GM10847 (cell line): Measurements from ENCODE around the gene USPL1.

Experiments used
- POLR2A ChIP-seq: IDR thresholded peaks from 2 replicates; pipeline ENCODE4 v1.6.1; 2011; ENCODE audit not compliant: insufficient read length; ENCODE audit errors: extremely low read depth

USPL1 gene

DNA sequence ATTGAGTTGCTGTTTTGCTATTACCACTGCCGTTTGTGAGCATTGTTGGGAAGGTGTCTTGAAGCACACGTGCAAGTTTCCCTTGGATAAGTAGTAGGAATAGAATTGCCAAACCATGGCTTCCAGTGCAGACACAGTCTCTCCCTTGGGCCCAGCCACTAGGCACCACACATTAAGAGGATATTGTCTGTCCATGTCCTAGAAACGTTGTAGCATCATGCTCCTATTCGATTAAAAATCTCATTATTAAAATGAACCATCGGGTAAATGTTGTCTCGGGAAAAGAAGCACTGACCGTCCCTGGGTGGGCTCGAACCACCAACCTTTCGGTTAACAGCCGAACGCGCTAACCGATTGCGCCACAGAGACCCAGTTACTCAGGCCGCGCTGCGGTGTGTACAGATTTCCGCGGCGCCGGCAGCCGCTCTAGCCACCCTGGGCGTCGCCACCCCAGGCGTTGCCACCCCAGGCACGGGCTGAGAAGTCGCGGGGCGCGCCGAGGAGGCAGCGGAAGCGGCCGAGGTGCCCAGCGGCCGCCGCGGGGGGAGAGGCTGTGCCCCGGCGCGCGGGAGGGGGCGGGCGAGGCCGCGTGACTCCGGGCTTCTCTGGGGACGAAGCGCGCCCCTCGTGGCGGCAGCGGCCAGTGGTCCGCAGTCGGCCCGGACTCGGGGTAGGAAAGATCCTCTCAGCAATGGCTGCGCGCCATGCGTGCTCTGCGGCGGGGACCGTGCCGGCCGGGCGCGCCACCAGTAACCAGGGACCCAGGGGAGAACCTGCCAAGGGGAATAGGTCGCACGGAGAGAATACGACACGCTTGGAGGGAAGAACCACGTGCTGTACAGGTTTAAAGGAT is 56.2 kb downstream of the USPL1 start:
- no peak for TF ChIP-seq POLR2A

DNA sequence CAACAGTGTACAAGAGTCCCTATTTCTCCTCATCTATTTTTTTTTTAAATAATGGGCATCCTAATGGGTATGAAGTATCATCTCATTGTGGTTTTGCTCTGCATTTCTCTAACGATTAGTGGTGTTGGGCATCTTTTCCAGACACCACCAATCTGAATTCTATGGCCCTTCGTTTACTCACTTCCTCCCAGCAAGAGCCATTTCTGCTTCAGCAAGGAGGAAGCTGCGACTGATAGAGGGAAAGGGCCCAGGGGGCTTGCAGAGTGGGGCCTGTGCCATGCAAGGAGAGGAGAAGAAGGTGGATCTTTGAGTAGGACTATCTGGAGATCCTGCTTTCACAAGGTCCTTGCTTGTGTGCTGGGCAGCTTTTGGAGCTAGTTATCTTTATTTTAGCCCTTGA is 58.0 kb downstream of the USPL1 start:
- TF ChIP-seq POLR2A: no peak

DNA sequence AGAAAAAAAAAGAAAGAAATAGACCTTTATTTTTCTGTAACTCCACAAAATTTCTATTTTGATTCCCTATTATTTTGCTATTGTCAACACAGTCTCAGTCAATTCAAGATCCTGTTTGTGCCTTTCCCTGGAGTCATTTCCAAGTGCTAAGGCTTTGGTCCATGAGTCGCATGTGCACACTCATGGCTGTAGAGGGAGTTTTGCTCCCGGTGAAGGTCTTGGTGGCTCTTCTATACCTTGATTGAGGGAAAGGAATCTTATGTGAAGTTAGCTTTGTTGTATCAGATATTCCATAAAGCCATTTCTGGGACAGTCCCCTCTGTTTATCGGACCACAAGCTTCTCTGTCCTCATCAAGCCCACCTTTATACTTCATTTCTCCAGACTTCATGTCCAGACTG is 59.0 kb downstream of the USPL1 start:
- TF ChIP-seq POLR2A: no peak

DNA sequence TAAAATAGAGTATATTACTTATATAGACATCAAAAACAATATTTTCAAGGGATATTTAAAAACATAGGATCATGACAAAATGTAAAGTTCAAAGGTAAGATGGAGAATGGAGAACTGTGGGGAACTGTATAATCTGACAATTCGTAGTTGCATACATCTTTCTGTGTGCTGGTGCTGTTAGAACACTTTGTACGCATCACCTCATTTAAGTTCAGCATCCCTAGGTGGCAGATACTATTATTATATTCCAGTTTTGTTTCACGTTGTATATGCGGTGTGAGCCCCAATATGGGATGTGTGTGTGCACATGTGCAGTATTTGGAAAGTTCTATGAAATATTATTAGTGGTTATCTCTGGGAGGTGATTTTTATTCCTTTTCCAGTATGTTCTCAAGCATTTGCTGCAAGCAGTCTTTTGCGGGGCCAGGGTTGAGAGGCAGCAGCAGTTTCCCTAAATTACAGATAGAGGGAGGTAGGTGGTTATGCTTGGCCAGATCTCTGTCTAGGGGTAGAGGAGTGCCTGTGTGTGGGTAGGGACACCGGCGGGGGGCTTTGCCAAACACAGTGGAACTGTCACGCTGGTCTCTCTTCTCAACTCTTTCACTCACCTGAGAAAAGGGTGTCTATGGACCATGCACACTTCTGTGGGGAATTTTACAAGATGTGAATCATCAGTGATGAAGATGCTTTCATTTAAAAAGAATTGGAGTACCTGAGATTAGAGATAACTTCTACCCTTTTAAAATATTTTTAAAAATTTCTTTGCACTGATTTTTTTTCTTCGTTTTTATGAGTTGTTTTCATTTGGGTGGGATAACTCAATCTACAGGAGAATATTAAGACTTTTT is 62.0 kb downstream of the USPL1 start:
- TF ChIP-seq POLR2A: no peak

DNA sequence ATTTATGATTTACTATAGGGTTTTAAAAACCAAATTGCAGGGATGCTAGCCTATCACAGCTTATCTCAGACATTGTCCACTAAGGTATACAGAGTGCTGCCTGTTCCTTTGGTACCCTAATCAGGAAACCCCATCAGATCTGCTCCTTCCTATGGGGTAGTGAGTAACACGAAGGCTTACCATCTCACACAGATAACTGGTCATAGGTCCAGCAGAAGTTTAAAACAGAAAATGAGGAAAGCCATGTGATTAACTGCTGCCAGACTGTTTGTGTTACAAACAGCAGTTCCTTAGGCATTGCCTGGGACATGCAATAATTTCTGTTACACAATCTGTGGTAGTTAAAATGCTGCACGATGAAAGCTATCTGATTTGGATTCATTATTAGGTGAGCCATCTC is 64.1 kb downstream of the USPL1 start:
- no peak for TF ChIP-seq POLR2A

DNA sequence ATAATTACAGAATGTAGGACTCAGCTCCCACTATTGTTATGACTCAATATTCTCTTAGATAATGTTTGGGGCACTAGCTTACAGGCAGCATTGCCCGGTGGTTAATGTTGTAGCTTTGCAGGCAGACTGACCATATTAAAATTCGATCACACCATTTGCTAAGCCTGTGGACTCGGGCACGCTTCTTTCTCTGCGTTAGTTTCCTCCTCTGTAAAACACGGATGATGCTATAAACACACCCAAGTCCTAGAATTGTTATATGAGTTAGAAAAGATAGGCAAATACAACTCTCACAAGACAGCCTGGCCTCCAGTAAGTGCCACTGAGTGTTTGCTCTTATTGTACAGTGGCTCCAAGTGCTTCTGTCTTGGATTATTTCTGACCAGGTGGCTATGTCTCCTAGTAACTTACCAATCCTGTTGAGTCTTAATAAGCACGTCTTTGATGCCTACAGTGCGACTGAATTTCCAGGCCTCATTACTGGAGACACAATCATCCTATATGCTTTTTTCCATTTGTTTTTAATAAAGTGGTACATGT is 67.7 kb downstream of the USPL1 start:
- TF ChIP-seq POLR2A: no peak

DNA sequence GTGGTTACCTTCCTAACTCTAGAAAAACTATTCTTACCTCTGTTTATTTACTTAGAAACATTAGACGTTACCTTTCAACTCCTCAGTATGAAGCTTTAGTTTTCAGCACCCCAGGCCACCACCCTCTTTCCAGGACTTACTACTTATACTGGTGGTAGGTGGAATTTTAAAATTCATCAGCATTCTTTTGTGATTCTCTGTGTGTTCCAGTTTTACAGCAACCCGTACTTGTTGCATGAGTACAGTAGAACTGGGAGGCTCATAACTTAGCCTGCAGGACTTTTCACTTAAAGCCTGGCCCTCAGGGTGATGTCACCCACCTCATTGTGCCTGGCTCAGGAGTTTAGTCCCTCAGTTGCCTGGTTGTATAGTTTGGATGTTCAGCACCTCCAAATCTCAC is 68.3 kb downstream of the USPL1 start:
- no peak for TF ChIP-seq POLR2A

DNA sequence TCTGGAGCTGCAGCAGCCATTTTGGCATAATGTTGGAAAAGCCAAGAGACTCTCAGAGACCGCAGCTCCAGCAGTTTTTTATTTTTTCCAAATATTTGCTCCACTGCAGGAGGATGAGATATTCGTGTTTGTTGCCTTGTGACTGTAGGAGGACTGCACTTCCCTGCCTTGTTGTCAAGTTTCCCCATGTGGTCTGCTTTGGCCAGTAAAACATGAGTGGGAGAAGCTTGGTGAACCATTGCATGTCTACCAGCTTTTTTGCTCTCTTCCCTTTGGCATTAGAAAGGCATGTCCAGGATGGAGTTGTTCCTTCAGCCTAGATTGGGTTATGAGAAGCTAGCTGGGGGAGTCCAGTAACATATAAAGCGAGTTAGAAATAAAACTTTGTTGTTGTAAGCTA is 69.9 kb downstream of the USPL1 start:
- TF ChIP-seq POLR2A: no peak

DNA sequence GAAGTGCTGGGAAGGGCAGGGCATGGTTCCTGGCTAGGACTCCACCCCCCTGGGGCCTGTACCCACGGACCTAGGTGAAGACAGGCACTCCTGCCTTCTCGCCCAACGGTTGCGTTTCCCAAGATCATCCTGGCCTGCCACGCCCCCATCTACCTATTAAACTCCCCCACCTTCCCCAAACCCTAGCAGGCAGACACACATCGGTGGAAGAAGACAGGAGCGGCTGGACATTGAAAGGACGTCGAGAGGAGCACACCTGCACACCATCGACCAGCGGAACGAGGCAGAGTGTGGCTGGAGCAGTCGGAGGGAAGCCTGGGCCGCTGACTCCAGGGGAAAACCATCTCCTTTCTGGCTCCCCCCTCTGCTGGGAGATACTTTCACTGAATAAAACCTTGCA is 72.0 kb downstream of the USPL1 start:
- TF ChIP-seq POLR2A: no peak

DNA sequence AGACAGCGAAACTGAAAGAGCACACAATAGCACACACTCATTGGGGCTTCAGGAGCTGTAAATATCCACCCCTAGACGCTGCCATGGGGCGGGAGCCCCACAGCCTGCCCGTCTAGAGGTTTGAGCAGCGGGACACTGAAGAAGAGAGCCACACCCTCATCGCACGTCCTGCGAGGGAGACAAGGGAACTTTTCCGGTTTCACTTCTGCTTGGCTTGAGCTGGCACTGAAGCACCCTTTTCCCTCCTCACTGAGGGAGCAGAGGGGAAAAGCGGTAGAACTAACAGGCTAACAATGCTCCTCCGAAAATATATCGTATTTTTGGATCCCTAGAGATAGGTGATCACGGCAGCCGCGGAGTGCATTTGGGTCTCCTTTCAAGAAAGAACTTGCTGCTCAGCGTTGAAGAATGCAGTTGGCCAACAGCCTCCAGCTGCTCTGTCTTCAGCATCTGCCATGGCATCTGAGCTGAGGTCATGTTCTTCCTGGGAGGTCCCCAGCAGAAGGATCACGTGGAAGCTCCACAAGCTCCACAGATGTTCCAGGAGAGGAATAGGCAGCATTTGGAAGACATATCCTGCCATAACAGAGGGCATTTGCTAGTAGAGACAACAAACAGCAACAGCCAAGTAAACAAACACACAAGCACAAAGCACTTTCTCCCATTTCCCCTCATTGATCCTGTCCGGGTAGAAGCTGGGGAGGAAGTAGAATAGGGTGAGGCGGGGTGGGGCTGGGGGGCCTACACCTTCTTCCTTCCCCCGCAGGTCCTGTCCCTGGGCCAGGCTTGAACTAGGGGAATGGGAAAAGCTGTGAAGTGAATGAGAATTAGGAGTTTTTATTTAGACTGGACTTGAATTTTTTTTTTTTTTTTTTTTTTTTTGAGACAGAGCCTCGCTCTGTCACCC is 72.8 kb downstream of the USPL1 start:
- TF ChIP-seq POLR2A: no peak

DNA sequence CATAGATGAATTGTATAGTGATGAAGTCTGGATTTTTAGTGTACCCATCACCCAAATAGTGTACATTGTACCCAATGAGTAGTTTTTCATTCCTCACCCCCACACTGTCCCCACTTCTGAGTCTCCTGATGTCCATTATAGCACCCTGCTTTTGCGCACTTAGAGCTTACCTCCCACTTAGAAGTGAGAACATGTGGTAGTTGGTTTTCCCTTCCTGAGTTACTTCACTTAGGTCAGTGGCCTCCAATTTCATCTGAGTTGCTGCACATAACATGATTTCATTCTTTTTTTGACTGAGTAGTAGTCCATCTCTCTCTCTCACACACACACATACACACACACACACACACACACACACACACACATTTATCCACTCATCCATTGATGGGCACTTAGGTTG is 74.4 kb downstream of the USPL1 start:
- no peak for TF ChIP-seq POLR2A

DNA sequence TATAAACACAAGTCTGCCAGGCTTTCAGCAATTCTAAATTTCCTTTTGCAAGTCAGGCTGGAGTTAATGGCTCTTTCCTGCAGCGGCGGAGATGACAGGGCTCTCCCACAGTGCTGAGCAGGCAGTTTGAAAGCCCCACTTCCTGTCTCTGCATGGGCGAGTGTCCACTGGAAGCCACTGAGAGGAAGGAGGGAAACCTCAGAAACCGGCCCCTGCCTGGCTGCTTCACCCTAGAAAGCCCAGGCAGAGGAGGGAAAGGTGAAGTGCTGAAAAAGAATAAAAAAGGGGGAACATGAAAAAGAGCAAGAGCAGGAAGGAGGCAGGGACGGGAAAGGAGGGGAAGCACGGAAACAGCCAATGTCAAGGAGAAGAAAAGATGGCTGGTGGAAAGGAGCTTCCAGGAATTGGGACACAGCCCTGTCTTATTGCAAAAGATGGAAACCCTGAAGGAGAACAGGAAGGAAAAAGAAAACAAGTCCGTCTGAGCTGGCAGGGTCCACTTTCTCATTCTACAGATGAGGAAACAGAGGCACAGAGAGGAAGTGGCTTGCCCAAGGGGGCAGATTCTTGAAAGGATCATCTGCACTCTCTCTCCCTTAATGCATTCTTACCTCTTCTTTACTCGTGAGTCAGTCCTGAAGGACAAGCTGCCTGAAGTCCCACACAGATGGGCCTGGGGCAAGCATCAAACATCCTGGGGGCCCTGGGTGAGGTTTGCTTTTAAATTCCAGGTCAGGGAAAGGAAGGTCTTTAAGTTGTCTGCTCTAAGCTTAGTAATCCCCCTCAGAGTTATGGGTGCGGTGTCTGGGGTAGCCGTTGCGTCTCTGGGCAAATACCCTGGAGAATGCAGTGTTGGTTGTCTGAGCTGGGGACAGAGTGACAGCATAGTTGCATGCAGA is 78.8 kb downstream of the USPL1 start:
- no peak for TF ChIP-seq POLR2A

DNA sequence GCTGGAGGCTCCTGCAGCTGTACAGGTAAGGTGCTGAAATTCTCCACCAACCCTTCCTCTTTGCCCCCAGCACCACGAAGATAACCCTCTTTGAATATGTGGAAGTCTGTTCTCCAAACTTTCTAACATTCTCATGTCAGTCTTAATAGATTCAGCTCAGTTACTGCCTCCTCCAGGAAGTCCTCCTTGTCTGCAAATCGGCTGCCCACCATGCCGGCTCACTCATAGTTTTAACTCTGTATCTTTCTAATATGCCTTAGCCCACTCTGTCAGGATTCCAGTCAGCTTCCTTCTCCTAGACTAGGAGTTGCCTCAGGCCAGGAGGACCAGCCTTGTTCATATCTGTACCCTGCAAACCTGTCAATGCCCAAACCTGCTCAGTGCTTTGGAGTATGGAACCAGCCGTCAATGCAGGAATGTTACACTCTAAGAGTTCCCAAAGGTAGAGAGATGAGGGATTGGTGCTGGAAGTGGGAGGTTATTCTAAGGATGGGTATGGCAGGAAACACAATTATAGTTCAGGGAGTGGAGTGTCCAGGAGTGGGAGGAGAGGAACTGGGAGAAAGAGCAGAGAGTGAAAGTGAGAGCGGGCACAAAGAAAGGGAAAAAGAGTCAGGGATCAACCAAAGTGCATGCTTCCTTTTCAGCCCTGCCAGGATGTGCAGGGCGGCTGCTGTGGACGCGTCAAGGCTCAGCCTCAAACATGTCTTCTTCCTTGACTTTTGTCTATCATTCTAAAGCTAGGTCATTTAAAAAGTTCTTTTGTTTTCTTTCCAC is 79.6 kb downstream of the USPL1 start:
- no peak for TF ChIP-seq POLR2A
